GM12878 (cell line): ENCODE data around the gene GPC3. TPM values are rescaled to one million over a fixed set of nuclear protein-coding genes. Genes with fewer than 3 reads are reported as not detected.

ENCODE experiments used
- ATAC-seq: fragments of 200-7000 bp; cut with Tn5 transposase; 3 replicates; pipeline ENCODE4 v1.9.1; 2020; ENCODE audit warnings: mild to moderate bottlenecking, moderate library complexity
- BruUV-seq: library from RNA; stranded (reverse); fragments of 400-500 nt; replicated peaks from 2 replicates; lab custom pipeline; 2021; lab: Mats Ljungman, UMichigan
- CTCF ChIA-PET: fragments of 300-600 bp; sonication (Branson Sonifier 250); formaldehyde crosslinking; extraction: SDS; loops from one replicate; lab custom pipeline; 2021; ENCODE audit warnings: inconsistent platforms; lab: Yijun Ruan, JAX
- POLR2A ChIA-PET: fragments of 350-600 bp; formaldehyde crosslinking; extraction: SDS; loops from one replicate; lab custom pipeline; 2021; ENCODE audit warnings: inconsistent platforms; lab: Charles Lee
- RAD21 ChIA-PET: fragments of 300-600 bp; sonication (Branson Sonifier 250); formaldehyde crosslinking; loops from one replicate; lab custom pipeline; 2023; ENCODE audit warnings: antibody characterized with exemption; ENCODE audit not compliant: unreplicated experiment; lab: Charles Lee
- SMC1A ChIA-PET: fragments of 300-600 bp; sonication (Branson Sonifier 250); formaldehyde crosslinking; loops from one replicate; lab custom pipeline; 2023; ENCODE audit not compliant: unreplicated experiment, uncharacterized antibody; lab: Charles Lee
- DNase-seq: peaks from one replicate; pipeline ENCODE4 v3.0.0-alpha.2; 2011; ENCODE audit warnings: low read depth, low spot score
- FAIRE-seq: peaks from 3 replicates; lab custom pipeline; 2011; peaks lifted over from hg19 to GRCh38; lab: Jason Lieb, UNC
- H2AFZ ChIP-seq: 2 replicates; pipeline ENCODE4 v1.6.0; 2011; ENCODE audit warnings: low read depth, low read length, control low read depth; ENCODE audit not compliant: control insufficient read depth
- H3K27ac ChIP-seq: 2 replicates; pipeline ENCODE4 v1.5.1; 2011; ENCODE audit warnings: control low read depth; ENCODE audit not compliant: control insufficient read depth, insufficient read depth
- H3K27me3 ChIP-seq, 2 experiments: replicated peaks in 1 of 2; 2 replicates each; pipeline versions ENCODE4 v1.6.0 to v1.6.1; 2011; ENCODE audit warnings: low read length in 1 of 2; ENCODE audit not compliant: control insufficient read depth in 2 of 2, insufficient read depth in 2 of 2
- H3K36me3 ChIP-seq, 2 experiments: 2 replicates each; pipeline ENCODE4 v1.5.1; 2011; ENCODE audit warnings: low read length in 1 of 2; ENCODE audit not compliant: control insufficient read depth in 2 of 2, insufficient read depth in 2 of 2
- H3K4me1 ChIP-seq: 2 replicates; pipeline ENCODE4 v1.6.1; 2011; ENCODE audit warnings: mild to moderate bottlenecking, low read length, moderate library complexity, mixed read lengths; ENCODE audit not compliant: control insufficient read depth, insufficient read depth
- H3K4me2 ChIP-seq: 2 replicates; pipeline ENCODE4 v1.6.0; 2011; ENCODE audit warnings: control low read depth; ENCODE audit not compliant: control insufficient read depth, insufficient read depth
- H3K4me3 ChIP-seq: fragments of 200-600 bp; sonication (generic); 2 replicates; pipeline ENCODE4 v1.5.1; 2016
- H3K79me2 ChIP-seq: 2 replicates; pipeline ENCODE4 v1.6.0; 2011; ENCODE audit warnings: low read length; ENCODE audit not compliant: control insufficient read depth, insufficient read depth
- H3K9ac ChIP-seq: 2 replicates; pipeline ENCODE4 v1.8.0; 2011; ENCODE audit warnings: low read length, control low read depth, mixed read lengths; ENCODE audit not compliant: control insufficient read depth, insufficient read depth
- H3K9me3 ChIP-seq: replicated peaks from 3 replicates; pipeline ENCODE4 v1.5.1; 2011; ENCODE audit warnings: mild to moderate bottlenecking, low read length; ENCODE audit not compliant: control insufficient read depth, insufficient read depth
- H4K20me1 ChIP-seq: 2 replicates; pipeline ENCODE4 v1.6.0; 2011; ENCODE audit not compliant: control insufficient read depth, insufficient read depth
- ETV6 ChIP-seq, 2 experiments: fragments of 450-650 bp in 1 of 2; IDR thresholded peaks in 1 of 2; conservative IDR thresholded peaks in 1 of 2; 2 replicates each; pipeline ENCODE4 v1.6.1; 2014; ENCODE audit warnings: antibody characterized with exemption in 1 of 2, borderline replicate concordance in 1 of 2, low read depth in 1 of 2, mild to moderate bottlenecking in 1 of 2, moderate library complexity in 1 of 2
- IKZF2 ChIP-seq, 2 experiments: fragments of 450-650 bp; IDR thresholded peaks; 2 replicates each; pipeline ENCODE4 v1.6.1; 2017; ENCODE audit warnings: mild to moderate bottlenecking in 2 of 2, moderate library complexity in 2 of 2
- IRF4 ChIP-seq: IDR thresholded peaks from 2 replicates; pipeline ENCODE4 v1.6.1; 2011; ENCODE audit warnings: low read depth, low read length
- MLLT1 ChIP-seq: fragments of 450-650 bp; IDR thresholded peaks from 2 replicates; pipeline ENCODE4 v1.6.1; 2016; ENCODE audit warnings: mild to moderate bottlenecking
- NR2C1 ChIP-seq: fragments of 450-650 bp; IDR thresholded peaks from 2 replicates; pipeline ENCODE4 v1.6.1; 2017; ENCODE audit warnings: antibody characterized with exemption, mild to moderate bottlenecking, moderate library complexity
- NRF1 ChIP-seq: conservative IDR thresholded peaks from 2 replicates; pipeline ENCODE4 v1.6.1; 2011; ENCODE audit warnings: mild to moderate bottlenecking, low read depth, low read length, improper control_type of control experiment
- RB1 ChIP-seq: fragments of 450-650 bp; formaldehyde crosslinking; IDR thresholded peaks from 2 replicates; pipeline ENCODE4 v1.6.1; 2017; ENCODE audit warnings: mild to moderate bottlenecking, borderline replicate concordance
- SIX5 ChIP-seq: IDR thresholded peaks from 2 replicates; pipeline ENCODE4 v1.6.1; 2011; ENCODE audit warnings: mild to moderate bottlenecking, low read depth, low read length, moderate library complexity; ENCODE audit not compliant: severe bottlenecking
- SP1 ChIP-seq: IDR thresholded peaks from one replicate; pipeline ENCODE4 v1.6.1; 2011; ENCODE audit warnings: low read depth, low read length
- SRF ChIP-seq, 2 experiments: IDR thresholded peaks; 2 replicates each; pipeline ENCODE4 v1.6.1; 2011; ENCODE audit warnings: low read depth in 2 of 2, low read length in 2 of 2, mild to moderate bottlenecking in 1 of 2, moderate library complexity in 1 of 2
- USF1 ChIP-seq: IDR thresholded peaks from 2 replicates; pipeline ENCODE4 v1.6.1; 2011; ENCODE audit warnings: borderline replicate concordance, low read depth, mild to moderate bottlenecking, moderate library complexity, mixed read lengths, low read length; ENCODE audit not compliant: insufficient read depth; ENCODE audit errors: extremely low read length
- ZNF207 ChIP-seq: fragments of 450-650 bp; IDR thresholded peaks from 2 replicates; pipeline ENCODE4 v1.6.1; 2014; ENCODE audit warnings: antibody characterized with exemption, mild to moderate bottlenecking, borderline replicate concordance
- ZNF217 ChIP-seq: fragments of 450-650 bp; IDR thresholded peaks from 2 replicates; pipeline ENCODE4 v1.6.1; 2017; ENCODE audit warnings: antibody characterized with exemption, mild to moderate bottlenecking
- ZNF687 ChIP-seq: fragments of 450-650 bp; IDR thresholded peaks from 2 replicates; pipeline ENCODE4 v1.6.1; 2017; ENCODE audit warnings: mild to moderate bottlenecking, moderate library complexity
- ZZZ3 ChIP-seq: IDR thresholded peaks from 2 replicates; pipeline ENCODE4 v1.6.1; 2011; ENCODE audit warnings: low read depth; ENCODE audit not compliant: control insufficient read depth, insufficient read length
- WGBS: methylation state at CpG from one replicate; pipeline ENCODE4 v1.1.6; 2016; ENCODE audit warnings: low lambda C conversion rate; ENCODE audit not compliant: insufficient replicate concordance, insufficient coverage; ENCODE audit errors: missing lambda C conversion rate; 5-methylcytosine and 5-hydroxymethylcytosine counted together
- in situ Hi-C: fragments of 300-500 bp; cut with MboI; formaldehyde crosslinking; loops from 9 replicates; pipeline ENCODE4 v1.14.3; 2018; ENCODE audit warnings: mixed read lengths
- intact Hi-C: fragments of 100-400 bp; cut with micrococcal nuclease; formaldehyde crosslinking; loops from one replicate; pipeline ENCODE4 v1.14.2; 2022; ENCODE audit not compliant: unreplicated experiment
- polyA plus RNA-seq, 11 experiments: library from polyadenylated mRNA; depleted of rRNA in 4 of 11; unstranded in 6 of 11; stranded (reverse) in 5 of 11; fragments of >200 nt; fragmentation: Nextera tagmentation in 4 of 11; fragmentation: Illumina TruSeq in 1 of 11; extraction: Ambion mirVana in 4 of 11; extraction: Trizol in 1 of 11; gene quantifications; 1 replicate in 1 of 11; 2 replicates in 10 of 11; pipeline versions ENCODE4 v1.2.1 to v1.2.3, GENCODE V29; 2011 to 2016; ENCODE audit warnings: inconsistent platforms in 2 of 11, missing spikeins in 2 of 11, low read depth in 1 of 11
- total RNA-seq, 4 experiments: library from RNA; depleted of rRNA in 3 of 4; stranded (reverse); fragments of >200 nt in 3 of 4; fragmentation: Illumina TruSeq in 1 of 4; extraction: Trizol in 1 of 4; gene quantifications; 2 replicates each; pipeline versions ENCODE4 v1.2.1 to v1.2.3, GENCODE V29; 2013 to 2021

The GPC3 gene
- total and polyA plus RNA-seq, 10 of the 15 experiments (the other 5 are each of a cell fraction or from before 2014, with no cell fraction given), result 0.09 to 0.82 TPM; not detected in 8

- TF ChIP-seq USF1 (no peak), ZZZ3 (no peak), IRF4 (no peak), MLLT1 (no peak)
These were observed 13.8 kb downstream of the GPC3 start (continued) for GRCh38 chrX:133971586-133971985.

GRCh38 chrX:133970076-133970475 lies 15.3 kb downstream of the GPC3 start:
- 16% methylated on average over 5 of the region's 5 CpGs for WGBS
- BruUV-seq, result no TSS peak
- in situ Hi-C loops, result no loop called here
- ChIA-PET RAD21 (no interaction called here), POLR2A (no interaction called here), SMC1A (interaction anchor here (1.4 kb wide), 1 partner anchor 30 kb away, joined by 3 read pairs; no protein-coding TSS in a partner anchor), CTCF (no interaction called here)
- Histone ChIP-seq H3K36me3 (no peaks in the 10 kb centered on the region), H3K9me3 (no peaks in the 10 kb centered on the region), H3K9ac (no peak overlapping the region), H3K4me3 (no peak overlapping the region), H3K27ac (no peak overlapping the region), H4K20me1 (no peaks in the 10 kb centered on the region), H3K4me1 (no peaks in the 10 kb centered on the region), H3K79me2 (no peaks in the 10 kb centered on the region), H2AFZ (no peak overlapping the region), H3K4me2 (no peak overlapping the region), H3K27me3 (no peaks in the 10 kb centered on the region)
- no peak for ATAC-seq
- FAIRE-seq, result no peak
- intact Hi-C loops, result no loop called here
- DNase-seq, result no peak
- no peak for TF ChIP-seq RB1
- no peak for TF ChIP-seq SRF (IDR thresholded peaks at IDR 0.05; ENCODE audit: low read depth in 2 of 2, low read length in 2 of 2)
- TF ChIP-seq ETV6 (conservative IDR thresholded peaks at IDR 0.05 in 1 of 2, IDR thresholded peaks at IDR 0.05 in 1 of 2; ENCODE audit: borderline replicate concordance in 1 of 2, low read depth in 1 of 2), result no peak
- no peak for TF ChIP-seq ZNF217
- TF ChIP-seq SP1, result no peak
- TF ChIP-seq ZNF687, result no peak
- no peak for TF ChIP-seq NR2C1
- no peak for TF ChIP-seq ZNF207
- TF ChIP-seq SIX5, result no peak
- TF ChIP-seq IKZF2 (IDR thresholded peaks at IDR 0.05), result no peak
- no peak for TF ChIP-seq NRF1
